HUES6 (cell line): ENCODE results near the gene TIA1.

Experiments
- H3K27ac ChIP-seq: 2 replicates; pipeline ENCODE4 v1.7.0; 2013; ENCODE audit warnings: low read depth, mild to moderate bottlenecking, low read length, inconsistent platforms
- H3K27me3 ChIP-seq: 2 replicates; pipeline ENCODE4 v1.6.1; 2013; ENCODE audit warnings: low read length; ENCODE audit not compliant: control insufficient read depth, insufficient read depth
- H3K36me3 ChIP-seq: 2 replicates; pipeline ENCODE4 v1.6.1; 2013; ENCODE audit warnings: low read length; ENCODE audit not compliant: control insufficient read depth, insufficient read depth
- H3K4me1 ChIP-seq: 2 replicates; pipeline ENCODE4 v1.6.1; 2013; ENCODE audit warnings: low read length; ENCODE audit not compliant: control insufficient read depth, insufficient read depth
- H3K4me3 ChIP-seq: 2 replicates; pipeline ENCODE4 v1.5.1; 2013; ENCODE audit warnings: low read depth, low read length
- H3K9ac ChIP-seq: one replicate; pipeline ENCODE4 v1.6.1; 2013; ENCODE audit warnings: mild to moderate bottlenecking, low read length
- H3K9me3 ChIP-seq: 2 replicates; pipeline ENCODE4 v1.6.1; 2013; ENCODE audit warnings: low read depth, low read length; ENCODE audit not compliant: control insufficient read depth, insufficient read depth

TIA1 gene

DNA sequence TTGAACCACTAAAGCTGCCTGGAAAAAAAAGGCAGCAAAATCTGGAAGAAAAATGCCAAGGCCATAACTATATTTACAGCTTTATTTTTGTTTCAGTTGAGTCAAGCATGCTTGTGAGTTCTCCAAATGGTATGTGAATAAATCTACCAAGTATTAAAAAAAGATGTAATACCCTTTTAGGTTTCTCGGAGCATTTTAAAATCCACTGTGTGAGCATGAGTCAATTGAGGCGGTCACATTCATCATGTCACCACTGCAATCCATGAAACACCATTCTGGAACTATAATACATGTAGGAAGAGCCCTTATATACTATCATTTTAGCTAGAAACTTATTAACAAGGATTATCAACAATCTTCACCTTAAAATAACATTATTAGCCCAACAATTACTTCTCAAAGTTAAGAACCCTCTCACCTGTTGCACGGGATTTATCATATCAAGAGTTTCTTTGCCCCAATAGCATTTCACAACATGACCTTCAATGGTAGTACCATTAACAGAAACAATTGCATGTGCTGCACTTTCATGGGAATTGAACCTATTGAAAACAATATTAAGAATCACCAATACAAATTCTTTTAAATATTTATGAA lies 33.4 kb downstream of the TIA1 start:
- H3K4me1 ChIP-seq = no peaks in the 10 kb centered on the region
- no peaks in the 10 kb centered on the region for H3K27me3 ChIP-seq
- no peaks in the 10 kb centered on the region for H3K9me3 ChIP-seq
- no peak overlapping the region for H3K9ac ChIP-seq
- no peak overlapping the region for H3K27ac ChIP-seq
- peaks cover 96% of the 10 kb centered on the region for H3K36me3 ChIP-seq
- H3K4me3 ChIP-seq = no peak overlapping the region

DNA sequence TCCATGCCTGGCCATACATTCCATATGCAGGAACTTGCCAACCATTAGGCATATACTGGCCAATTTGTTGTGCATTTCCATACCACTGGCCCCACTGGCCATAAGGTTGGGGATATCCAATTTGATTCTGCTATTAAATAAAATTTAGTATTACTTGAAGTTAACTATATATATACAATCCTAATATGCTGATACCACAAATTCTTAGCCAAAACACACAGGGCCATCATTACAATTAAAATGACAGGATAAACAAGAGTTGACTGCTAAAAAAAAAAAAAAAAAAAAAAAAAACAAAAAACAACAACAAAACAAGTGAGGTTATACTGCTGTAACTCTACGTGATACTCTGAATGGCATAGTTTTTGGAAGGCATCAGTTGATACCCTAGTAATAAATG lies 34.1 kb downstream of the TIA1 start:
- no peak overlapping the region for H3K27ac ChIP-seq
- H3K9me3 ChIP-seq = no peaks in the 10 kb centered on the region
- no peaks in the 10 kb centered on the region for H3K27me3 ChIP-seq
- peaks cover 96% of the 10 kb centered on the region for H3K36me3 ChIP-seq
- no peak overlapping the region for H3K9ac ChIP-seq
- no peak overlapping the region for H3K4me3 ChIP-seq
- no peaks in the 10 kb centered on the region for H3K4me1 ChIP-seq

DNA sequence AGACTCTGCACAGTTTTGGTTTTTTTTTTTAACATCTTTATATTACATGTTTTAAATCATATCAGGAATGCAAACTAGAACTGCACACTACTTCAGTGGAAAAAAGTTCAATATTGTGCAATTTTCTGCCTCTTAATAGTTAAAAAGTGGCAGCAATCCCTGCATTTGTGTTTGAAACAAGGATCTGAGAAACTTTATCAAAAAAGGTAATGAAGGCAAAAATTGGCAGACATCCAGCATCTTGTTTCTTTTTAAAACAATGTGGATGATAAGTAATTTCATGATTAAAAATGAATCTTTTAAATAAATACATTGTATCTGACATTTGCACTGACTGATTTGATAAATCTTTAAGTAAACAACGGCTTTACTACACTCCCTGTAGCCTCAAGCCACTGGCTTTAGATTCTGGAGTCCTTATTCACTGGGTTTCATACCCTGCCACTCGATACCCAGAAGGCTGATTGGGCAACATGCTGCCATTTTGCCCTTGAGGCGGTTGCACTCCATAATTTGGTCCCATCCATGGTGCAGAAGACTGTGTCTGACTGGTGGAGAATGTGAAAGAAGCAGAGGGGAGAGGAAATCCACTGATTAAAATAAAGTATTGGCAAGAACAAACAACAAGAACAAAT lies 36.0 kb downstream of the TIA1 start:
- peaks cover 79% of the 10 kb centered on the region for H3K36me3 ChIP-seq
- no peak overlapping the region for H3K9ac ChIP-seq

GRCh38 chr2:70211595-70211994 lies 36.8 kb downstream of the TIA1 start:
- H3K9me3 ChIP-seq = no peaks in the 10 kb centered on the region
- H3K27ac ChIP-seq = no peak overlapping the region
- H3K27me3 ChIP-seq = no peaks in the 10 kb centered on the region
- H3K4me1 ChIP-seq = no peaks in the 10 kb centered on the region
- H3K9ac ChIP-seq = no peak overlapping the region
- no peak overlapping the region for H3K4me3 ChIP-seq
- peaks cover 72% of the 10 kb centered on the region for H3K36me3 ChIP-seq

More for the DNA sequence above, 36.0 kb downstream of the TIA1 start:
- Histone ChIP-seq H3K4me3 (no peak overlapping the region), H3K4me1 (no peaks in the 10 kb centered on the region), H3K9me3 (no peaks in the 10 kb centered on the region), H3K27ac (no peak overlapping the region), H3K27me3 (no peaks in the 10 kb centered on the region)

- no peaks in the 10 kb centered on the region for H3K27me3 ChIP-seq
- H3K36me3 ChIP-seq = peaks cover 3% of the 10 kb centered on the region; the same call in 1 of the 2 replicates
- H3K4me3 ChIP-seq = no peak overlapping the region
- H3K27ac ChIP-seq = no peak overlapping the region
- no peaks in the 10 kb centered on the region for H3K4me1 ChIP-seq
- no peak overlapping the region for H3K9ac ChIP-seq
- H3K9me3 ChIP-seq = no peaks in the 10 kb centered on the region
Observed at GRCh38 chr2:70204452-70204851, 44.0 kb downstream of the TIA1 start.

- Histone ChIP-seq H3K36me3 (no peaks in the 10 kb centered on the region), H3K4me3 (no peak overlapping the region), H3K27ac (no peak overlapping the region), H3K9me3 (no peaks in the 10 kb centered on the region), H3K4me1 (no peaks in the 10 kb centered on the region), H3K9ac (no peak overlapping the region), H3K27me3 (no peaks in the 10 kb centered on the region)
Observed at GRCh38 chr2:70203086-70203485, 45.3 kb downstream of the TIA1 start.

GRCh38 chr2:70202236-70202806 lies 46.1 kb downstream of the TIA1 start:
- H3K9me3 ChIP-seq = no peaks in the 10 kb centered on the region
- no peaks in the 10 kb centered on the region for H3K36me3 ChIP-seq
- no peak overlapping the region for H3K9ac ChIP-seq
- H3K27ac ChIP-seq = no peak overlapping the region
- H3K4me1 ChIP-seq = no peaks in the 10 kb centered on the region
- no peaks in the 10 kb centered on the region for H3K27me3 ChIP-seq
- H3K4me3 ChIP-seq = no peak overlapping the region

DNA sequence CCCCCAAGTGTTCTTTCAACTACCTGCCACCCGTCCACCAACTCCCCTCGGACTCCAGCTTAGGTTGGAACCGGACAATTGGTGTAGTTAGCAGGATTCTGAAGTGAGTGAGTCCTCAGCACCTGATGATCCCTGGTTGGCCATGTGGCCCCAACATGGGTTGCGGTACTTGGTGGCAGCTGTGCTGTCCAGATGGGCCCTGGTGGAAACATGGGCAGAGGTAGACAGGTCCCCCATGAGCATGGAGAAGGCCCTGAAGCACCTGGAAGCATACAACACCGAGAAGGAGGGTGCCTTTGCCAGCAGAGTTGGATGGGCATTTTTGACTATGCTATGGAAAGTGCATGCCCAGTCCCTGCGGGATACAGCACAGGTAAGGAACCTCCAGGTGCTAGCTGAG lies 46.6 kb downstream of the TIA1 start:
- Histone ChIP-seq H3K9me3 (no peaks in the 10 kb centered on the region), H3K9ac (no peak overlapping the region), H3K4me1 (no peaks in the 10 kb centered on the region), H3K4me3 (no peak overlapping the region), H3K27ac (no peak overlapping the region), H3K36me3 (no peaks in the 10 kb centered on the region), H3K27me3 (no peaks in the 10 kb centered on the region)

DNA sequence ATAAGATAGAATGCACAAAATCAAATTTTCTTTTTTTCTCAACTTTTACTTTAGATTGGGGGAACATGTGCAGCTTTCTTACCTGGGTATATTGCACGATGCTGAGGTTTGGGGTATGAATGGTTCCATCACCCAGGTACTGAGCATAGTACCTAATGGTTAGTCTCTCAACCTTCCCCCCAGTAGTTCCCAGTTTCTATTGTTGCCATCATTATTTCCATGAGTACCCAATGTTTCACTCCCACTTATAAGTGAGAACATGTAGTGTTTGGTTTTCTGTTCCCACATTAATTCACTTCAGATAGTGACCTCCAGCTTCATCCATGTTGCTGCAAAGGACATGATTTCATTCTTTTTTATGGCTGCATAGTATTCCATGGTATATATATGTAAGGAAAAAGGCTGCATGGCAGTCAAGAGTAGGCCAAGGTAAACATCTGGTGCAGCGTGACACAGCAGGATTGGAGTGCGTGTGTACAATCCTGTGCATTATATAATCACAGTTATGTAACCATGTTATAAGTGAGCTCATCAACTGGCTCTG lies 47.1 kb downstream of the TIA1 start:
- H3K36me3 ChIP-seq = no peaks in the 10 kb centered on the region
- H3K9ac ChIP-seq = no peak overlapping the region
- H3K27me3 ChIP-seq = no peaks in the 10 kb centered on the region
- H3K4me1 ChIP-seq = no peaks in the 10 kb centered on the region
- no peaks in the 10 kb centered on the region for H3K9me3 ChIP-seq
- H3K4me3 ChIP-seq = no peak overlapping the region
- no peak overlapping the region for H3K27ac ChIP-seq

DNA sequence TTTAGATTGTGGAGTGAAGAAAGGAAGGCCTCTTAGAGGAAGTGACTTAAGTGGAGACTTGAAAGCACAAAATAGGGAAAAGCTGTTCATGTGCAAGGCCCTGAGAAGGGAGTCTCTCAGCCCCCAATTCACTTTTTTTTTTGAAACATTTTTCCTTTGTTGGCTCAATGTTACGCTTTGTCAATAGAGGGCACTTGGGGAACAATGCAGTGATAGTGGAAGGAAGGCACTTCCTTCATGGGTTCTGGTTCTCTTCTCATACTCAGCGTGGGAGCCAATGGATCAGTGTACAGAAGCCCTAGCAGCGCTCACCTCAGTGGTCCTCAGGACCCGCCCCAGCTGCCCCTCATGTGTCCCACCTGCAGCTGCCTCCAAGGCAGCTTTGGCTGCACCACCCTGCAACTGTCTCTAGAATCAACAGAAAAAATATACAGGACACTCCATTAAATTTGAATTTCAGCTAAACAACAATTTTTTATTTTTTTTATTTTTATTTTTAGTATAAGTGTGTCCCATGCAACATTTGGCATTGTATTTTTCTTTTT lies 49.0 kb downstream of the TIA1 start:
- no peaks in the 10 kb centered on the region for H3K27me3 ChIP-seq
- no peaks in the 10 kb centered on the region for H3K36me3 ChIP-seq
- H3K9ac ChIP-seq = no peak overlapping the region
- H3K9me3 ChIP-seq = no peaks in the 10 kb centered on the region
- no peak overlapping the region for H3K4me3 ChIP-seq
- H3K4me1 ChIP-seq = no peaks in the 10 kb centered on the region
- H3K27ac ChIP-seq = no peak overlapping the region

- Histone ChIP-seq H3K4me1 (no peaks in the 10 kb centered on the region), H3K27ac (no peak overlapping the region)
Observed at GRCh38 chr2:70192516-70192915, 55.9 kb downstream of the TIA1 start.

More at GRCh38 chr2:70192516-70192915, 55.9 kb downstream of the TIA1 start:
- H3K36me3 ChIP-seq = no peaks in the 10 kb centered on the region
- no peaks in the 10 kb centered on the region for H3K27me3 ChIP-seq
- no peaks in the 10 kb centered on the region for H3K9me3 ChIP-seq
- H3K4me3 ChIP-seq = no peak overlapping the region
- no peak overlapping the region for H3K9ac ChIP-seq
